Stimulated activated CD8-positive, alpha-beta memory T cell treated with anti-CD3 and anti-CD28 coated beads, Interleukin-15, amount 100 ng/mL, for 48 hours (primary cell): ENCODE measurements around the gene REC114.

Experiments
- DNase-seq, 2 donors: peaks; one replicate each; pipeline ENCODE4 v3.0.0-alpha.2; 2020; ENCODE audit warnings: low read depth in 2 of 2

REC114 gene

GRCh38 chr15:73604477-73604876 is 161.5 kb downstream of the REC114 start:
- no peak for DNase-seq

GRCh38 chr15:73605759-73606436 is 162.9 kb downstream of the REC114 start:
- DNase-seq = no peak

GRCh38 chr15:73607405-73607804 is 164.4 kb downstream of the REC114 start:
- no peak for DNase-seq

GRCh38 chr15:73607843-73608242 is 164.9 kb downstream of the REC114 start:
- DNase-seq = no peak

- DNase-seq = no peak
These were observed 165.5 kb downstream of the REC114 start for GRCh38 chr15:73608475-73608874.

GRCh38 chr15:73608941-73609340 is 166.0 kb downstream of the REC114 start:
- DNase-seq = no peak
